GM18517 (cell line): ENCODE measurements around the gene BAZ1B.
A peak's percentile ranks its signal among the peaks of the same experiment; 100 is the strongest.
"Not testable (repeated sequence)": the region's sequence is repeated elsewhere in the genome, so short reads cannot be mapped to it uniquely, and the experiment has no call there.

ENCODE experiments used
- ATAC-seq: cut with Tn5 transposase; IDR thresholded peaks from one replicate; pipeline ENCODE4 v1.9.1; 2021; ENCODE audit warnings: mild to moderate bottlenecking, moderate library complexity; ENCODE audit not compliant: unreplicated experiment

The BAZ1B gene

GRCh38 chr7:73447121-73447733 lies 74.9 kb downstream of the BAZ1B start:
- no peak for ATAC-seq

- no peak for ATAC-seq
Observed at GRCh38 chr7:73446682-73447081, 75.4 kb downstream of the BAZ1B start.

GRCh38 chr7:73443548-73444255 lies 78.4 kb downstream of the BAZ1B start:
- no peak for ATAC-seq

GRCh38 chr7:73442903-73443500 lies 79.1 kb downstream of the BAZ1B start:
- ATAC-seq, result no peak

- ATAC-seq, result no peak
Observed at GRCh38 chr7:73442222-73442902, 79.7 kb downstream of the BAZ1B start.

GRCh38 chr7:73439410-73439704 lies 82.7 kb downstream of the BAZ1B start:
- no peak for ATAC-seq

GRCh38 chr7:73438547-73439409 lies 83.3 kb downstream of the BAZ1B start:
- ATAC-seq, result no peak

GRCh38 chr7:73437621-73438416 lies 84.3 kb downstream of the BAZ1B start:
- ATAC-seq, result no peak

- no peak for ATAC-seq
Observed at GRCh38 chr7:73437091-73437490, 85.0 kb downstream of the BAZ1B start.

- ATAC-seq, result no peak
Observed at GRCh38 chr7:73436031-73436929, 85.8 kb downstream of the BAZ1B start.

GRCh38 chr7:73435471-73436009 lies 86.6 kb downstream of the BAZ1B start:
- no peak for ATAC-seq

- ATAC-seq, result no peak
Observed at GRCh38 chr7:73434701-73435069, 87.4 kb downstream of the BAZ1B start.

GRCh38 chr7:73433924-73434700 lies 88.0 kb downstream of the BAZ1B start:
- peak; percentile 23 for ATAC-seq

- ATAC-seq, result no peak
Observed at GRCh38 chr7:73432676-73433075, 89.4 kb downstream of the BAZ1B start.

GRCh38 chr7:73431041-73431835 lies 90.9 kb downstream of the BAZ1B start:
- no peak for ATAC-seq

- not testable (repeated sequence) for ATAC-seq
Observed at GRCh38 chr7:73430540-73430939, 91.6 kb downstream of the BAZ1B start.
